IMR-90 (cell line): ENCODE results near the gene GPX5. TPM values are rescaled to one million over a fixed set of nuclear protein-coding genes. Genes with fewer than 3 reads are reported as not detected.

Experiments used
- ATAC-seq: fragments of 200-7000 bp; cut with Tn5 transposase; 2 replicates; pipeline ENCODE4 v1.9.1; 2020; ENCODE audit warnings: low read depth, mild to moderate bottlenecking, moderate library complexity
- BruUV-seq: library from RNA; stranded (reverse); fragments of 400-500 nt; replicated peaks from 2 replicates; lab custom pipeline; 2021; lab: Mats Ljungman, UMichigan
- CTCF ChIA-PET: fragments of 300-600 bp; formaldehyde crosslinking; extraction: SDS; loops from one replicate; lab custom pipeline; 2021; ENCODE audit warnings: antibody characterized with exemption; lab: Yijun Ruan, JAX
- POLR2A ChIA-PET: fragments of 300-600 bp; sonication (Branson Sonifier 250); formaldehyde crosslinking; loops from one replicate; lab custom pipeline; 2022; ENCODE audit warnings: antibody characterized with exemption; ENCODE audit not compliant: unreplicated experiment; lab: Charles Lee
- DNase-seq: peaks from one replicate; pipeline ENCODE4 v3.0.0; 2013
- H2AFZ ChIP-seq: replicated peaks from 2 replicates; pipeline ENCODE3; 2013; ENCODE audit warnings: low read length, mild to moderate bottlenecking; ENCODE audit not compliant: poor library complexity
- H2AK5ac ChIP-seq: 2 replicates; pipeline ENCODE4 v1.6.1; 2013; ENCODE audit warnings: low read depth, low read length, inconsistent platforms
- H2AK9ac ChIP-seq: replicated peaks from 2 replicates; pipeline ENCODE3; 2013; ENCODE audit warnings: mild to moderate bottlenecking, low read depth, low read length, moderate library complexity; ENCODE audit not compliant: poor library complexity
- H2BK120ac ChIP-seq: 2 replicates; pipeline ENCODE4 v1.6.1; 2013; ENCODE audit warnings: low read depth, low read length, inconsistent platforms
- H2BK15ac ChIP-seq: 3 replicates; pipeline ENCODE4 v1.6.1; 2013; ENCODE audit warnings: low read depth, low read length, inconsistent platforms
- H2BK20ac ChIP-seq: 2 replicates; pipeline ENCODE4 v1.6.1; 2013; ENCODE audit warnings: low read depth, mild to moderate bottlenecking, inconsistent platforms, low read length, moderate library complexity
- H2BK5ac ChIP-seq: 2 replicates; pipeline ENCODE4 v1.6.1; 2013; ENCODE audit warnings: mild to moderate bottlenecking, low read depth, low read length, inconsistent platforms; ENCODE audit not compliant: poor library complexity, severe bottlenecking
- H3K14ac ChIP-seq: replicated peaks from 2 replicates; pipeline ENCODE4 v1.6.1; 2013; ENCODE audit warnings: low read depth, low read length, inconsistent platforms
- H3K18ac ChIP-seq: 2 replicates; pipeline ENCODE4 v1.6.1; 2013; ENCODE audit warnings: low read depth, low read length, control low read depth
- H3K23ac ChIP-seq: 2 replicates; pipeline ENCODE4 v1.6.1; 2013; ENCODE audit warnings: low read depth, low read length, inconsistent platforms
- H3K27ac ChIP-seq: 2 replicates; pipeline ENCODE4 v1.5.1; 2013; ENCODE audit warnings: mild to moderate bottlenecking, control low read depth, low read length; ENCODE audit not compliant: insufficient read depth
- H3K27me3 ChIP-seq: 2 replicates; pipeline ENCODE4 v1.6.1; 2013; ENCODE audit warnings: low read length; ENCODE audit not compliant: control insufficient read depth, insufficient read depth
- H3K36me3 ChIP-seq: 2 replicates; pipeline ENCODE4 v1.6.1; 2013; ENCODE audit warnings: low read length, mixed read lengths; ENCODE audit not compliant: control insufficient read depth, insufficient read depth
- H3K4ac ChIP-seq: 2 replicates; pipeline ENCODE4 v1.6.1; 2013; ENCODE audit warnings: low read depth, low read length, inconsistent platforms
- H3K4me1 ChIP-seq: 2 replicates; pipeline ENCODE4 v1.6.1; 2013; ENCODE audit warnings: low read length, mixed read lengths; ENCODE audit not compliant: control insufficient read depth, insufficient read depth
- H3K4me2 ChIP-seq: 2 replicates; pipeline ENCODE4 v1.6.1; 2013; ENCODE audit warnings: low read depth, mild to moderate bottlenecking, control low read depth, low read length, moderate library complexity
- H3K4me3 ChIP-seq: 2 replicates; pipeline ENCODE4 v1.5.1; 2013; ENCODE audit warnings: low read depth, mild to moderate bottlenecking, control low read depth, low read length, moderate library complexity; ENCODE audit not compliant: insufficient read depth
- H3K56ac ChIP-seq: 2 replicates; pipeline ENCODE4 v1.6.1; 2013; ENCODE audit warnings: low read length, inconsistent platforms; ENCODE audit not compliant: insufficient read depth; ENCODE audit errors: extremely low read depth
- H3K79me1 ChIP-seq, 2 experiments: 2 replicates each; pipeline ENCODE4 v1.6.1; 2013; ENCODE audit warnings: low read length in 2 of 2, inconsistent platforms in 1 of 2, low read depth in 1 of 2
- H3K9ac ChIP-seq: 2 replicates; pipeline ENCODE4 v1.6.1; 2013; ENCODE audit warnings: low read depth, low read length, control low read depth
- H3K9me1 ChIP-seq: 2 replicates; pipeline ENCODE4 v1.6.1; 2013; ENCODE audit warnings: low read length, inconsistent platforms; ENCODE audit not compliant: insufficient read depth
- H3K9me3 ChIP-seq: 2 replicates; pipeline ENCODE4 v1.6.1; 2013; ENCODE audit warnings: low read length; ENCODE audit not compliant: control insufficient read depth, insufficient read depth
- H4K20me1 ChIP-seq: 2 replicates; pipeline ENCODE4 v1.6.1; 2013; ENCODE audit warnings: low read length, inconsistent platforms; ENCODE audit not compliant: insufficient read depth
- H4K5ac ChIP-seq: 2 replicates; pipeline ENCODE4 v1.6.1; 2013; ENCODE audit warnings: mild to moderate bottlenecking, low read depth, low read length, control low read depth
- H4K8ac ChIP-seq, 2 experiments: 2 replicates each; pipeline ENCODE4 v1.6.1; 2013; ENCODE audit warnings: low read depth in 2 of 2, low read length in 2 of 2, control low read depth in 1 of 2, inconsistent platforms in 1 of 2
- H4K91ac ChIP-seq: 2 replicates; pipeline ENCODE4 v1.6.1; 2013; ENCODE audit warnings: low read depth, low read length, inconsistent platforms; ENCODE audit not compliant: insufficient read depth
- BHLHE40 ChIP-seq: fragments of 150-350 bp; IDR thresholded peaks from 2 replicates; pipeline ENCODE4 v1.6.1; 2016; ENCODE audit warnings: mild to moderate bottlenecking, low read depth, low read length
- CEBPB ChIP-seq: IDR thresholded peaks from 2 replicates; pipeline ENCODE4 v1.6.1; 2012; ENCODE audit warnings: low read depth, low read length, improper control_type of control experiment
- CHD1 ChIP-seq: IDR thresholded peaks from 2 replicates; pipeline ENCODE4 v1.6.1; 2012; ENCODE audit warnings: low read depth, low read length, improper control_type of control experiment
- FOS ChIP-seq: fragments of 150-350 bp; IDR thresholded peaks from 2 replicates; pipeline ENCODE4 v1.6.1; 2016; ENCODE audit warnings: low read depth, low read length
- MAFK ChIP-seq: IDR thresholded peaks from 2 replicates; pipeline ENCODE4 v1.6.1; 2012; ENCODE audit warnings: low read depth, low read length, improper control_type of control experiment
- MAZ ChIP-seq: IDR thresholded peaks from 2 replicates; pipeline ENCODE4 v1.6.1; 2012; ENCODE audit warnings: low read depth, mild to moderate bottlenecking, low read length, improper control_type of control experiment, moderate library complexity, borderline replicate concordance
- MXI1 ChIP-seq: IDR thresholded peaks from 2 replicates; pipeline ENCODE4 v1.6.1; 2012; ENCODE audit warnings: low read depth, mild to moderate bottlenecking, low read length, moderate library complexity, borderline replicate concordance
- NFE2L2 ChIP-seq: fragments of 150-350 bp; IDR thresholded peaks from 2 replicates; pipeline ENCODE4 v1.6.1; 2016; ENCODE audit warnings: low read depth, mild to moderate bottlenecking, low read length
- POLR2A ChIP-seq: IDR thresholded peaks from 2 replicates; pipeline ENCODE4 v1.6.1; 2012; ENCODE audit warnings: mild to moderate bottlenecking, low read depth, low read length
- RAD21 ChIP-seq: IDR thresholded peaks from 2 replicates; pipeline ENCODE4 v1.6.1; 2012; ENCODE audit warnings: low read length, improper control_type of control experiment
- RFX5 ChIP-seq: IDR thresholded peaks from 2 replicates; pipeline ENCODE4 v1.8.0; 2012; ENCODE audit warnings: low read depth, mild to moderate bottlenecking, low read length, moderate library complexity
- SMC3 ChIP-seq: fragments of 150-350 bp; IDR thresholded peaks from 2 replicates; pipeline ENCODE4 v1.6.1; 2016; ENCODE audit warnings: low read depth, mild to moderate bottlenecking, antibody characterized with exemption, low read length, moderate library complexity
- WGBS, 2 experiments: methylation state at CpG; one replicate each; pipeline versions ENCODE4 v1.1.5 to v1.1.7; 2013; ENCODE audit warnings: missing lambda C conversion rate in 2 of 2; ENCODE audit not compliant: insufficient read length in 1 of 2; ENCODE audit errors: extremely low coverage in 2 of 2; 5-methylcytosine and 5-hydroxymethylcytosine counted together
- dilution Hi-C: fragments of 300-500 bp; cut with HindIII; formaldehyde crosslinking; loops from one replicate; pipeline ENCODE4 v1.14.3; 2018; ENCODE audit warnings: low sequenced_read_pairs; ENCODE audit not compliant: unreplicated experiment
- in situ Hi-C: fragments of 300-500 bp; cut with MboI; formaldehyde crosslinking; loops from 3 replicates; pipeline ENCODE4 v1.14.3; 2019; ENCODE audit warnings: low sequenced_read_pairs, inconsistent platforms, mixed read lengths
- intact Hi-C: fragments of 100-400 bp; cut with micrococcal nuclease; formaldehyde crosslinking; loops from 2 replicates; pipeline ENCODE4 v1.10.0; 2022
- polyA plus RNA-seq, 3 experiments: library from polyadenylated mRNA; depleted of rRNA; stranded (reverse); fragments of >200 nt; gene quantifications; 2 replicates each; pipeline ENCODE4 v1.2.3, GENCODE V29; 2012; ENCODE audit warnings: low replicate concordance in 1 of 3
- total RNA-seq: library from RNA; depleted of rRNA; stranded (reverse); fragments of >200 nt; gene quantifications from 2 replicates; pipeline ENCODE4 v1.2.3, GENCODE V29; 2012
- TF ChIP-seq, protein P1 (sequence below): fragments of 150-350 bp; IDR thresholded peaks from 2 replicates; pipeline ENCODE4 v1.6.1; 2016; ENCODE audit warnings: low read depth, mild to moderate bottlenecking, low read length, moderate library complexity, borderline replicate concordance
- TF ChIP-seq, protein P2 (sequence below): fragments of 150-350 bp; IDR thresholded peaks from 2 replicates; pipeline ENCODE4 v1.6.1; 2017; ENCODE audit warnings: mild to moderate bottlenecking, antibody characterized with exemption, low read length, low read depth
- TF ChIP-seq, protein P3 (sequence below): conservative IDR thresholded peaks from 2 replicates; pipeline ENCODE4 v1.5.1; 2012; ENCODE audit warnings: mild to moderate bottlenecking, low read depth, low read length, improper control_type of control experiment

Gene GPX5
- total and polyA plus RNA-seq, 2 of the 4 experiments (the other 2 are of a cell fraction), result not detected

DNA sequence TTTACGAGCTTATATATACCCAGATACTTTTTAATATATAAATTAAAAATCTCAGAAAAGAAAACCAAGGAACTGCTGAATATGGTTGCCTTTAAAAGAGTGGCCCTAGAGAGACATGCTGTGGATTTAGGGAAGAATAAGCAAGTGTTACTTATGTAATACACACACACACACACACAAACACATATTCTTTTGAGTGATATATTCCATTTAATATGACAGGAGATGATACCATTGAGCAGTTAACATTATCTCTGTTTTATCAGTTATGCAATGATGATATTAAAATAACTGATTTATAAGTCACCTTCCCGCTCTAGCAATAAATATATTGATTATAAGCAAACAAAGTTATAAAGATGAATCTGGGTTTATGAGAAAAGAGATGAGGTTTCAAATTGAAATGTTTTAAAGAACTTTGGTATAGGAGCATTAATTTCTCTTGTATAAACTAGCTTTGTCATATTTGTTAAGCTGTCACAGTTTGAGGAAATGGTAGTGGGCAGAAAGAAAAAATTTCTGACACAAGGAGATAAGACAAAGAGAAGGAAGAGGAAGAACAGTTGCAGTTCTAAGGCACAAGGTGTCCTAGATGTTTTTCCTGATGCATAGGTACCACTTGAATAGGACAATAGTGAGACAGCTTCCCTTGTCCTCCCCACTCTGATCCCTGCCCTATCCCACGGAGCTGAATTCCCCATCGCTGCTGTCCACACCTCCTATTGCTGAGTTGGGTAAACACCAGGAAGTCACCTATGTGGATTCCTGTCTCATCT, 26.4 kb downstream of the GPX5 start:
- Histone ChIP-seq H3K9me1 (no peaks in the 10 kb centered on the region), H3K18ac (no peak overlapping the region), H2BK120ac (no peak overlapping the region), H3K23ac (no peak overlapping the region), H3K79me1 (no peaks in the 10 kb centered on the region), H2BK15ac (no peak overlapping the region), H2AFZ (no peak overlapping the region), H3K4me2 (no peak overlapping the region), H4K91ac (no peak overlapping the region), H3K27ac (no peak overlapping the region), H3K4me3 (no peak overlapping the region), H4K20me1 (no peaks in the 10 kb centered on the region), H4K5ac (no peak overlapping the region), H3K56ac (no peak overlapping the region), H2BK5ac (no peak overlapping the region), H4K8ac (no peak overlapping the region), H2AK5ac (no peak overlapping the region), H3K9ac (no peak overlapping the region), H3K14ac (no peak overlapping the region), H3K9me3 (no peaks in the 10 kb centered on the region), H3K4me1 (no peaks in the 10 kb centered on the region), H3K36me3 (no peaks in the 10 kb centered on the region), H2BK20ac (no peak overlapping the region), H2AK9ac (no peak overlapping the region), H3K27me3 (peaks cover 4% of the 10 kb centered on the region; the same call in 1 of the 2 replicates), H3K4ac (no peak overlapping the region)
- BruUV-seq, result no TSS peak
- ATAC-seq (no peak), DNase-seq (no peak)
- ChIA-PET CTCF (interaction anchor here (0.6 to 0.7 kb wide), 2 partner anchors 13 to 505 kb away, joined by 3 to 7 read pairs; no protein-coding TSS in a partner anchor), POLR2A (no interaction called here)
- in situ Hi-C loops (no loop called here), dilution Hi-C loops (no loop called here), intact Hi-C loops (no loop called here)
- WGBS, 2 experiments, result no CpG with 5 or more reads among the region's 4 CpGs
- no peak for TF ChIP-seq MAZ
- no peak for TF ChIP-seq POLR2A
- no peak for TF ChIP-seq MXI1
- no peak for TF ChIP-seq RFX5
- no peak for TF ChIP-seq FOS
- no peak for TF ChIP-seq BHLHE40
- TF ChIP-seq RAD21, result no peak
- TF ChIP-seq NFE2L2, result no peak
- no peak for TF ChIP-seq SMC3
- no peak for TF ChIP-seq CEBPB
- TF ChIP-seq, protein P1, sequence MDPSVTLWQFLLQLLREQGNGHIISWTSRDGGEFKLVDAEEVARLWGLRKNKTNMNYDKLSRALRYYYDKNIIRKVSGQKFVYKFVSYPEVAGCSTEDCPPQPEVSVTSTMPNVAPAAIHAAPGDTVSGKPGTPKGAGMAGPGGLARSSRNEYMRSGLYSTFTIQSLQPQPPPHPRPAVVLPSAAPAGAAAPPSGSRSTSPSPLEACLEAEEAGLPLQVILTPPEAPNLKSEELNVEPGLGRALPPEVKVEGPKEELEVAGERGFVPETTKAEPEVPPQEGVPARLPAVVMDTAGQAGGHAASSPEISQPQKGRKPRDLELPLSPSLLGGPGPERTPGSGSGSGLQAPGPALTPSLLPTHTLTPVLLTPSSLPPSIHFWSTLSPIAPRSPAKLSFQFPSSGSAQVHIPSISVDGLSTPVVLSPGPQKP, result no peak
- TF ChIP-seq MAFK, result no peak
- TF ChIP-seq, protein P2, sequence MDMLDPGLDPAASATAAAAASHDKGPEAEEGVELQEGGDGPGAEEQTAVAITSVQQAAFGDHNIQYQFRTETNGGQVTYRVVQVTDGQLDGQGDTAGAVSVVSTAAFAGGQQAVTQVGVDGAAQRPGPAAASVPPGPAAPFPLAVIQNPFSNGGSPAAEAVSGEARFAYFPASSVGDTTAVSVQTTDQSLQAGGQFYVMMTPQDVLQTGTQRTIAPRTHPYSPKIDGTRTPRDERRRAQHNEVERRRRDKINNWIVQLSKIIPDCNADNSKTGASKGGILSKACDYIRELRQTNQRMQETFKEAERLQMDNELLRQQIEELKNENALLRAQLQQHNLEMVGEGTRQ, result no peak
- TF ChIP-seq, protein P3, sequence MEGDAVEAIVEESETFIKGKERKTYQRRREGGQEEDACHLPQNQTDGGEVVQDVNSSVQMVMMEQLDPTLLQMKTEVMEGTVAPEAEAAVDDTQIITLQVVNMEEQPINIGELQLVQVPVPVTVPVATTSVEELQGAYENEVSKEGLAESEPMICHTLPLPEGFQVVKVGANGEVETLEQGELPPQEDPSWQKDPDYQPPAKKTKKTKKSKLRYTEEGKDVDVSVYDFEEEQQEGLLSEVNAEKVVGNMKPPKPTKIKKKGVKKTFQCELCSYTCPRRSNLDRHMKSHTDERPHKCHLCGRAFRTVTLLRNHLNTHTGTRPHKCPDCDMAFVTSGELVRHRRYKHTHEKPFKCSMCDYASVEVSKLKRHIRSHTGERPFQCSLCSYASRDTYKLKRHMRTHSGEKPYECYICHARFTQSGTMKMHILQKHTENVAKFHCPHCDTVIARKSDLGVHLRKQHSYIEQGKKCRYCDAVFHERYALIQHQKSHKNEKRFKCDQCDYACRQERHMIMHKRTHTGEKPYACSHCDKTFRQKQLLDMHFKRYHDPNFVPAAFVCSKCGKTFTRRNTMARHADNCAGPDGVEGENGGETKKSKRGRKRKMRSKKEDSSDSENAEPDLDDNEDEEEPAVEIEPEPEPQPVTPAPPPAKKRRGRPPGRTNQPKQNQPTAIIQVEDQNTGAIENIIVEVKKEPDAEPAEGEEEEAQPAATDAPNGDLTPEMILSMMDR, result no peak
- no peak for TF ChIP-seq CHD1
